ENCODE measurements around the gene GPR17. TPM values are rescaled to one million over a fixed set of nuclear protein-coding genes. Genes with fewer than 3 reads are reported as not detected.

Gene GPR17
- total and polyA plus RNA-seq, 8 donors: 0.35 to 1.9 TPM; not detected in 6

GRCh38 chr2:127656569-127657231 lies 10.7 kb downstream of the GPR17 start:
- FAIRE-seq: no peak
- no peak for ATAC-seq
- no peaks in the 10 kb centered on the region for H3K9me3 ChIP-seq
- intact Hi-C loops (cut with DNase I): no loop called here
- no peaks in the 10 kb centered on the region for H3K27me3 ChIP-seq
- no peaks in the 10 kb centered on the region for H3K4me1 ChIP-seq
- no peaks in the 10 kb centered on the region for H3K36me3 ChIP-seq
- peak in 1 of 6 donors; percentile 6 for DNase-seq
- TF ChIP-seq, protein P1, sequence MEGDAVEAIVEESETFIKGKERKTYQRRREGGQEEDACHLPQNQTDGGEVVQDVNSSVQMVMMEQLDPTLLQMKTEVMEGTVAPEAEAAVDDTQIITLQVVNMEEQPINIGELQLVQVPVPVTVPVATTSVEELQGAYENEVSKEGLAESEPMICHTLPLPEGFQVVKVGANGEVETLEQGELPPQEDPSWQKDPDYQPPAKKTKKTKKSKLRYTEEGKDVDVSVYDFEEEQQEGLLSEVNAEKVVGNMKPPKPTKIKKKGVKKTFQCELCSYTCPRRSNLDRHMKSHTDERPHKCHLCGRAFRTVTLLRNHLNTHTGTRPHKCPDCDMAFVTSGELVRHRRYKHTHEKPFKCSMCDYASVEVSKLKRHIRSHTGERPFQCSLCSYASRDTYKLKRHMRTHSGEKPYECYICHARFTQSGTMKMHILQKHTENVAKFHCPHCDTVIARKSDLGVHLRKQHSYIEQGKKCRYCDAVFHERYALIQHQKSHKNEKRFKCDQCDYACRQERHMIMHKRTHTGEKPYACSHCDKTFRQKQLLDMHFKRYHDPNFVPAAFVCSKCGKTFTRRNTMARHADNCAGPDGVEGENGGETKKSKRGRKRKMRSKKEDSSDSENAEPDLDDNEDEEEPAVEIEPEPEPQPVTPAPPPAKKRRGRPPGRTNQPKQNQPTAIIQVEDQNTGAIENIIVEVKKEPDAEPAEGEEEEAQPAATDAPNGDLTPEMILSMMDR (IDR thresholded peaks at IDR 0.05): no peak
- H3K4me3 ChIP-seq: no peak overlapping the region
- no peak overlapping the region for H3K27ac ChIP-seq
- 80 to 89% methylated on average over 15 of the region's 15 CpGs for WGBS, 2 donors

DNA sequence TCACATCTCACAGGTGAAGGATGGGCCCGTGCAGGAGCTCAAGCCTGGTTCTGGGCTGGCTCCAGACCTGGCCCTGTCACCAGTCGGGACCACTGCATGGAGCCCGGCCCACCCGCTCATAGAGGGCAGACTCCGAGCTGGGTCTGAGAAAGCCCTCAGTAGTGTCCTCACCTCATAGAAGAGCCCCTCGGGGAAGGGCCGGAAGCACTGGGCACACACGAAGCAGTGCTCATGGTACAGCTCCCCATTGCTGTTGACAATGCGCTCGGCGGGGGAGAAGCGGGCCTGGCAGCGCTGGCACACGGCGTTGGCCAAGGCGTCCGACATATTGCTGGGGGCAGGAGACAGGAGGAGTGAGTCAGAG lies 11.3 kb downstream of the GPR17 start:
- H3K27me3 ChIP-seq: no peaks in the 10 kb centered on the region
- H3K4me1 ChIP-seq: no peaks in the 10 kb centered on the region
- ATAC-seq (no peak), DNase-seq (no peak), FAIRE-seq (no peak)
- intact Hi-C loops (cut with DNase I): no loop called here
- H3K36me3 ChIP-seq: no peaks in the 10 kb centered on the region
- 75 to 80% methylated on average over 17 of the region's 17 CpGs for WGBS, 2 donors
- TF ChIP-seq, protein P1 (IDR thresholded peaks at IDR 0.05): no peak
- H3K9me3 ChIP-seq: no peaks in the 10 kb centered on the region
- no peak overlapping the region for H3K27ac ChIP-seq
- H3K4me3 ChIP-seq: no peak overlapping the region

DNA sequence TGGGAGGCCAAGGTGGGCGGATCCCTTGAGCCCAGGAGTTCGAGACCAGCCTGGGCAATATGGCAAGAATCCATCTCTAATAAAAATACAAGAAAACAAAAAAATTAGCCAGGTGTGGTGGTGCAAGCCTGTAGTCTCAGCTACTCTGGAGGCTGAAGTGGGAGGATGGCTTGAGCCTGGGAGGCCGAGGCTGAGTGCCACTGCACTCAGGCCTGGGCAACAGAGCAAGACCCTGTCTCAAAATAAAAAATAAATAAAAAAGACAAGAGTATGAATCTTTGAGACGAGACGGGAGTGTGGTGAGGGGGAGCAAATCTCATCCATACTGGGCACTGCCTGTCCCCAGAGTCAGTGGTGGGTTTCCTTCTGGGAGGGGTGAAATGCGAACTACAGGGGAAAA lies 12.2 kb downstream of the GPR17 start:
- FAIRE-seq: no peak
- peaks cover 0 to 1% (median 0%) of the 10 kb centered on the region in 4 donors for H3K27me3 ChIP-seq
- H3K9me3 ChIP-seq: no peaks in the 10 kb centered on the region
- no peak overlapping the region for H3K4me3 ChIP-seq
- WGBS, 2 donors: 81 to 88% methylated on average over 6 of the region's 6 CpGs
- no peaks in the 10 kb centered on the region for H3K36me3 ChIP-seq
- intact Hi-C loops (cut with DNase I): no loop called here
- no peak for DNase-seq
- TF ChIP-seq, protein P1 (IDR thresholded peaks at IDR 0.05): no peak
- no peak overlapping the region for H3K27ac ChIP-seq
- no peaks in the 10 kb centered on the region for H3K4me1 ChIP-seq
- ATAC-seq: no peak

DNA sequence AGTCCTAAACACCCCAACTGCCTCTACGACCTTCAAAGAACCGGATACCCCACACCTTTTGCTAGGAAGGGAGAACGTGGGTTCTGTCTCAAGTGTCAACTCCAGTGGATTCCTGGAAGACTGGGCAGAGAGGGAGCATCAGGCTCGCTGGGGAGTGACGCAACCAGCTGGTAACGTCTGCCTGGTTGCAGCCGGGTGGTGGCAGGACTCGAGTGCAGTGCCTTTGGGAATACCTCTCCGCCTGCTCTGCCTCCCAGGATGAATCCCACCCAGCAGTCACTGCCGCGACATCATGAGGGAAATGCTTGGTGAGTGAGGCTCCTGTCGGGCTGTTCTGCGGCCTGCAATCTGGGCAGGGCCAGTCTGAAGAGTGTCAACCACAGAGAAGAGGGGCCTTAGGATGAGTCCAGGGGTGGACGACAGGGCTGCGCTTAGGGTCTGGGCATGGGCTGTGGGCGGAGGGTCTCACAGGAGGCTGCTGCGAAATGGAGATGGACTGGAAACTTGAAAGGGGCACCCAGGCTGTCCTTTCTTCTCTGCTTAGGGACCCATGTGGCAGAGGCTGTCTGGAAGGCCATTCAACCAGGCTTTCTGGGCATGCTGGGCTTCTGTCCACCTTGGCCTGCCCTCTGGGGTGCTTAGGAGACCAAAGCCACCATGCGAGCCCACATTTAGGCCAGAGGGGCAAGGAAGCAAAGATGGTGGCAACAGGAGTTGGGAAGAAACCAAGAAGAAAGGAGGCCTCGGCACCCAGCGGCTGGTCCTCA lies 12.9 kb downstream of the GPR17 start:
- TF ChIP-seq, protein P1 (IDR thresholded peaks at IDR 0.05): no peak
- H3K9me3 ChIP-seq: no peaks in the 10 kb centered on the region
- DNase-seq (no peak), FAIRE-seq (no peak), ATAC-seq (no peak)
- no peaks in the 10 kb centered on the region for H3K4me1 ChIP-seq
- no peak overlapping the region for H3K4me3 ChIP-seq
- WGBS, 2 donors: 84 to 86% methylated on average over 20 of the region's 20 CpGs
- intact Hi-C loops (cut with DNase I): no loop called here
- no peaks in the 10 kb centered on the region for H3K36me3 ChIP-seq
- H3K27me3 ChIP-seq: peaks cover 0 to 3% (median 0%) of the 10 kb centered on the region in 4 donors
- H3K27ac ChIP-seq: no peak overlapping the region
